A549 (cell line): ENCODE data around the gene ESR1. TPM values are rescaled to one million over a fixed set of nuclear protein-coding genes. Genes with fewer than 3 reads are reported as not detected.

Source experiments
- ATAC-seq, 2 experiments: fragments of 200-7000 bp in 1 of 2; fragments of >200 bp in 1 of 2; cut with Nextera tagmentation in 1 of 2; cut with Tn5 transposase in 1 of 2; 3 replicates each; pipeline versions ENCODE4 v1.8.0 to v1.9.1; 2018 to 2020; ENCODE audit warnings: mild to moderate bottlenecking in 1 of 2, moderate library complexity in 1 of 2
- CTCF ChIA-PET: fragments of 300-600 bp; sonication (Branson Sonifier 250); formaldehyde crosslinking; extraction: SDS; loops from one replicate; lab custom pipeline; 2021; ENCODE audit warnings: antibody characterized with exemption, inconsistent platforms; lab: Yijun Ruan, JAX
- POLR2A ChIA-PET: fragments of 350-600 bp; formaldehyde crosslinking; extraction: SDS; loops from one replicate; lab custom pipeline; 2021; ENCODE audit warnings: antibody characterized with exemption, inconsistent platforms; lab: Yijun Ruan, JAX
- DNase-seq, 2 experiments: peaks; one replicate each; pipeline versions ENCODE4 v3.0.0 to v3.0.0-alpha.2; 2011 to 2016; ENCODE audit warnings: low read depth in 1 of 2, low spot score in 1 of 2
- FAIRE-seq: peaks from 2 replicates; lab custom pipeline; 2011; peaks lifted over from hg19 to GRCh38; lab: Jason Lieb, UNC
- H3K27ac ChIP-seq, 2 experiments: fragments of >200 bp; sonication (Bioruptor Twin); formaldehyde crosslinking; 3 replicates each; pipeline ENCODE4 v1.5.1; 2016 to 2017
- H3K4me1 ChIP-seq: fragments of >200 bp; sonication (Bioruptor Twin); formaldehyde crosslinking; 3 replicates; pipeline ENCODE4 v1.6.1; 2016
- H3K4me2 ChIP-seq: fragments of >200 bp; sonication (Bioruptor Twin); formaldehyde crosslinking; 3 replicates; pipeline ENCODE4 v1.6.1; 2016
- H3K4me3 ChIP-seq: fragments of >200 bp; sonication (Bioruptor Twin); formaldehyde crosslinking; 3 replicates; pipeline ENCODE4 v1.5.1; 2016
- H3K9me3 ChIP-seq: fragments of >200 bp; sonication (Bioruptor Twin); formaldehyde crosslinking; 3 replicates; pipeline ENCODE4 v1.6.1; 2016
- CBX2 ChIP-seq: fragments of 200-600 bp; sonication (generic); IDR thresholded peaks from 2 replicates; pipeline ENCODE4 v1.6.1; 2016; ENCODE audit warnings: low read depth, mild to moderate bottlenecking, borderline replicate concordance
- CBX8 ChIP-seq: fragments of 200-600 bp; sonication (generic); IDR thresholded peaks from 2 replicates; pipeline ENCODE4 v1.6.1; 2016
- EHF ChIP-seq: fragments of 250-450 bp; sonication (Bioruptor Pico); IDR thresholded peaks from 2 replicates; pipeline ENCODE4 v1.5.0; 2020; ENCODE audit warnings: mild to moderate bottlenecking
- EHMT2 ChIP-seq: fragments of 200-600 bp; sonication (generic); IDR thresholded peaks from 2 replicates; pipeline ENCODE4 v1.6.1; 2016; ENCODE audit warnings: antibody characterized with exemption, low read depth, mild to moderate bottlenecking, moderate library complexity
- FOSL2 ChIP-seq, 2 experiments: fragments of 450-650 bp in 1 of 2; fragments of >200 bp in 1 of 2; sonication (Bioruptor Twin) in 1 of 2; formaldehyde crosslinking; IDR thresholded peaks; 2 replicates each; pipeline versions ENCODE4 v1.5.0 to v1.6.1; 2016 to 2020; ENCODE audit warnings: mild to moderate bottlenecking in 1 of 2, moderate library complexity in 1 of 2
- FOXS1 ChIP-seq: fragments of 250-450 bp; sonication (Bioruptor Pico); IDR thresholded peaks from 2 replicates; pipeline ENCODE4 v1.5.0; 2020; ENCODE audit warnings: mild to moderate bottlenecking, moderate library complexity
- HDAC2 ChIP-seq: fragments of 200-600 bp; sonication (generic); IDR thresholded peaks from 2 replicates; pipeline ENCODE4 v1.6.1; 2016
- HEYL ChIP-seq: fragments of 250-450 bp; sonication (Bioruptor Pico); IDR thresholded peaks from 2 replicates; pipeline ENCODE4 v1.8.0; 2021; ENCODE audit warnings: mild to moderate bottlenecking, moderate library complexity
- JUN ChIP-seq, 2 experiments: fragments of >200 bp; sonication (Bioruptor Twin); formaldehyde crosslinking; IDR thresholded peaks; 2 replicates in 1 of 2; 3 replicates in 1 of 2; pipeline ENCODE4 v1.6.1; 2016 to 2017
- KDM5A ChIP-seq: fragments of 200-600 bp; sonication (generic); IDR thresholded peaks from 2 replicates; pipeline ENCODE4 v1.6.1; 2016; ENCODE audit warnings: antibody characterized with exemption, mild to moderate bottlenecking
- NFE2L2 ChIP-seq: fragments of 150-350 bp; conservative IDR thresholded peaks from 2 replicates; pipeline ENCODE4 v1.6.1; 2014; ENCODE audit warnings: low read length
- NPAS2 ChIP-seq: fragments of 250-450 bp; sonication (Bioruptor Pico); IDR thresholded peaks from 2 replicates; pipeline ENCODE4 v1.8.0; 2022; ENCODE audit warnings: mild to moderate bottlenecking, moderate library complexity, borderline replicate concordance
- PHF8 ChIP-seq: fragments of 200-600 bp; sonication (generic); IDR thresholded peaks from 2 replicates; pipeline ENCODE4 v1.6.1; 2016; ENCODE audit warnings: low read depth, mild to moderate bottlenecking, antibody characterized with exemption, moderate library complexity, borderline replicate concordance
- RARB ChIP-seq: fragments of 250-450 bp; sonication (Bioruptor Pico); IDR thresholded peaks from 2 replicates; pipeline ENCODE4 v1.8.0; 2021; ENCODE audit warnings: mild to moderate bottlenecking, moderate library complexity
- RCOR1 ChIP-seq: fragments of 150-350 bp; IDR thresholded peaks from 2 replicates; pipeline ENCODE4 v1.6.1; 2014; ENCODE audit warnings: antibody characterized with exemption, low read length, low read depth
- RNF2 ChIP-seq: fragments of 200-600 bp; sonication (generic); IDR thresholded peaks from 2 replicates; pipeline ENCODE4 v1.6.1; 2016; ENCODE audit warnings: low read depth, mild to moderate bottlenecking, antibody characterized with exemption, moderate library complexity, borderline replicate concordance
- SMC3 ChIP-seq: fragments of >200 bp; sonication (Bioruptor Twin); formaldehyde crosslinking; IDR thresholded peaks from 3 replicates; pipeline ENCODE4 v1.6.1; 2018; ENCODE audit warnings: inconsistent platforms
- TFCP2L1 ChIP-seq: fragments of 250-450 bp; sonication (Bioruptor Pico); IDR thresholded peaks from 2 replicates; pipeline ENCODE4 v1.5.0; 2021; ENCODE audit warnings: mild to moderate bottlenecking
- TP53 ChIP-seq: fragments of 250-450 bp; sonication (Bioruptor Pico); IDR thresholded peaks from 2 replicates; pipeline ENCODE4 v1.5.0; 2021; ENCODE audit warnings: mild to moderate bottlenecking, moderate library complexity
- ZFP36 ChIP-seq: fragments of 450-650 bp; IDR thresholded peaks from 2 replicates; pipeline ENCODE4 v1.6.1; 2014; ENCODE audit warnings: borderline replicate concordance; ENCODE audit not compliant: partially characterized antibody
- ZNF302 ChIP-seq: fragments of 250-450 bp; sonication (Bioruptor Pico); IDR thresholded peaks from 2 replicates; pipeline ENCODE4 v1.9.0; 2021; ENCODE audit warnings: inconsistent platforms, mild to moderate bottlenecking, moderate library complexity
- ZSCAN20 ChIP-seq: fragments of 250-450 bp; sonication (Bioruptor Pico); IDR thresholded peaks from 2 replicates; pipeline ENCODE4 v1.8.0; 2022; ENCODE audit warnings: mild to moderate bottlenecking, moderate library complexity
- WGBS: methylation state at CpG from one replicate; pipeline ENCODE4 v1.1.6; 2017; ENCODE audit errors: missing lambda C conversion rate; 5-methylcytosine and 5-hydroxymethylcytosine counted together
- polyA plus RNA-seq, 4 experiments: library from polyadenylated mRNA; depleted of rRNA in 3 of 4; stranded (reverse); fragments of >200 nt; fragmentation: RNase III in 1 of 4; extraction: RNeasy Plus Mini Kit Qiagen cat#74134 plus additional on column Dnase treatment in 1 of 4; gene quantifications; 2 replicates in 3 of 4; 3 replicates in 1 of 4; pipeline ENCODE4 v1.2.3, GENCODE V29; 2011 to 2017
- TF ChIP-seq, protein P1 (sequence below): fragments of >200 bp; sonication (Bioruptor Twin); formaldehyde crosslinking; IDR thresholded peaks from 3 replicates; pipeline ENCODE4 v1.5.1; 2016
- TF ChIP-seq, protein P2 (sequence below): IDR thresholded peaks from 2 replicates; pipeline ENCODE4 v1.6.1; 2012
- TF ChIP-seq, protein P3 (sequence below): fragments of 150-350 bp; IDR thresholded peaks from 2 replicates; pipeline ENCODE4 v1.6.1; 2014; ENCODE audit warnings: low read depth, mild to moderate bottlenecking, low read length
- TF ChIP-seq, protein P4 (sequence below): fragments of 450-650 bp; IDR thresholded peaks from 2 replicates; pipeline ENCODE4 v1.6.1; 2014; ENCODE audit warnings: antibody characterized with exemption

Gene ESR1
- polyA plus RNA-seq, 2 of the 4 experiments (the other 2 are of a cell fraction) = not detected

DNA sequence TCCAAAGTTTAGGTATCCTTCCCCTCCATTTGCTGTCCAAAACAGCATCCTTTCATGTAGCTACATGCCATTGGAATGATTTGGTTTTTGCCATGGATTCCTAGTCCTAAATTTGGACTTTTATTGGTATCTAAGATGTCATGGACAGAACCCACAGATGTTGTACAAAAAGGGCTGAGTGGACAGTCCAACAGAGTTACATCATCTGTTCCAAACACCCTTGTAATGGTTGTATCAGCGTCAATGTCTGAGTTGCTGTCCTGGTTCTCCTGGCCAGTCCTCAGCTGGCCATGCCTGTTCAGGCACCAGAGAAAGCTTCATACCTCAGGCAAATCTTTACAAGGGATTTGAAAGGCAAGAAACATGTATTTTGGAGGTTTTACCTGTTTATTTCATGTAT is 191.3 kb downstream of the ESR1 start:
- POLR2A ChIA-PET = no interaction called here
- H3K4me1 ChIP-seq = no peaks in the 10 kb centered on the region
- H3K27ac ChIP-seq = no peak overlapping the region
- no peak for ATAC-seq
- no peak for DNase-seq
- no peak for FAIRE-seq
- H3K4me3 ChIP-seq = no peak overlapping the region
- no peaks in the 10 kb centered on the region for H3K9me3 ChIP-seq
- CTCF ChIA-PET = no interaction called here
- H3K4me2 ChIP-seq = no peak overlapping the region
- TF ChIP-seq HDAC2 (no peak), TP53 (CRISPR knock-in tag) (no peak), FOXS1 (no peak), RARB (no peak), TFCP2L1 (CRISPR knock-in tag) (no peak), ZFP36 (no peak), NPAS2 (no peak), RNF2 (no peak), KDM5A (no peak), EHMT2 (no peak)
- TF ChIP-seq, protein P1, sequence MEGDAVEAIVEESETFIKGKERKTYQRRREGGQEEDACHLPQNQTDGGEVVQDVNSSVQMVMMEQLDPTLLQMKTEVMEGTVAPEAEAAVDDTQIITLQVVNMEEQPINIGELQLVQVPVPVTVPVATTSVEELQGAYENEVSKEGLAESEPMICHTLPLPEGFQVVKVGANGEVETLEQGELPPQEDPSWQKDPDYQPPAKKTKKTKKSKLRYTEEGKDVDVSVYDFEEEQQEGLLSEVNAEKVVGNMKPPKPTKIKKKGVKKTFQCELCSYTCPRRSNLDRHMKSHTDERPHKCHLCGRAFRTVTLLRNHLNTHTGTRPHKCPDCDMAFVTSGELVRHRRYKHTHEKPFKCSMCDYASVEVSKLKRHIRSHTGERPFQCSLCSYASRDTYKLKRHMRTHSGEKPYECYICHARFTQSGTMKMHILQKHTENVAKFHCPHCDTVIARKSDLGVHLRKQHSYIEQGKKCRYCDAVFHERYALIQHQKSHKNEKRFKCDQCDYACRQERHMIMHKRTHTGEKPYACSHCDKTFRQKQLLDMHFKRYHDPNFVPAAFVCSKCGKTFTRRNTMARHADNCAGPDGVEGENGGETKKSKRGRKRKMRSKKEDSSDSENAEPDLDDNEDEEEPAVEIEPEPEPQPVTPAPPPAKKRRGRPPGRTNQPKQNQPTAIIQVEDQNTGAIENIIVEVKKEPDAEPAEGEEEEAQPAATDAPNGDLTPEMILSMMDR = no peak
- 57% methylated on average over 1 of the region's 1 CpG for WGBS

DNA sequence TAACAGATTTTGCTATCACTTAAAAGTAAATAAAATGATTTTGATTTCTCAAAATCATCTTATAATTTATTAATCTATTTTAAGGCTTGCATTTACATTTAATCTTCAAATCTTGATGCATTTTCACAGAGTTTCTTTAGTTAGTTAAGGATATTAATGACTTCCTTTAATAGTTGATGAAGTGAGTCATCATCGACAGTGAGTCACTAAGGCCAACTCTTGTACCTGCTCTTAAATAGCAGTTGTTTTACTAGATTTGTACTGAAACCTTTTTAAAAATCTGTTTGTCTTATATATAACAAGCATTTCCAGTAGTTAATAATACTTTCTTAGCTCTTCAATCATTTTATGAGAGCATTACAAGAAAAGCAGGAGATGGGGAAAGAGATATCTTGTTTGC is 191.7 kb downstream of the ESR1 start:
- no peaks in the 10 kb centered on the region for H3K9me3 ChIP-seq
- CTCF ChIA-PET = no interaction called here
- ATAC-seq = no peak
- WGBS = 7% methylated on average over 1 of the region's 1 CpG
- POLR2A ChIA-PET = no interaction called here
- no peak for FAIRE-seq
- DNase-seq = no peak
- TF ChIP-seq FOSL2 (IDR thresholded peaks at IDR 0.05) (no peak), FOSL2 (CRISPR knock-in tag; IDR thresholded peaks at IDR 0.05) (peak; percentile 42; the same call in 1 of the 2 replicates), TP53 (CRISPR knock-in tag) (no peak)
- TF ChIP-seq, protein P2, sequence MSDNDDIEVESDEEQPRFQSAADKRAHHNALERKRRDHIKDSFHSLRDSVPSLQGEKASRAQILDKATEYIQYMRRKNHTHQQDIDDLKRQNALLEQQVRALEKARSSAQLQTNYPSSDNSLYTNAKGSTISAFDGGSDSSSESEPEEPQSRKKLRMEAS = no peak
- H3K27ac ChIP-seq = no peak overlapping the region
- H3K4me1 ChIP-seq = no peaks in the 10 kb centered on the region
- no peak overlapping the region for H3K4me2 ChIP-seq
- no peak overlapping the region for H3K4me3 ChIP-seq

DNA sequence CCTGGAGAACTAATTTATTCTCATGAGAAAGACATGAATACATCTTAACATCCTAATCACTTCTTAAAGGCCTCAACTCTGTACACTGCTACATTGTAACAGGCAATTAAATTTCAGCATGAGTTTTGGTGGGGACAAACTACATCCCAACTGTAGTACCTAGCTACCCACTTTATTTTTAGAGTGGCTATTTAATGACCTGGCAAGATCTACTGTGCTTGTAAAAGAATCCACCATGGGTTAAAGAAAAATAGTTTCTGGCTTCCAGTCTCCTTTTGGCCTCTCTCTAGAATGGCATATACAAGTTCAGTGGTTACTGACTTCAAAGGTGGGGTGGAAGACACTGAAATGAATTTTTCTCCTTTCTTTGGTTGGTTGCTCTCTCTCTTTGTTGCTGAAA is 193.9 kb downstream of the ESR1 start:
- no peaks in the 10 kb centered on the region for H3K9me3 ChIP-seq
- no peak for DNase-seq
- ChIA-PET POLR2A (no interaction called here), CTCF (no interaction called here)
- no peak for ATAC-seq
- H3K4me3 ChIP-seq = no peak overlapping the region
- H3K27ac ChIP-seq = no peak overlapping the region
- FAIRE-seq = no peak
- TF ChIP-seq JUN (IDR thresholded peaks at IDR 0.05) (no peak), HEYL (CRISPR knock-in tag) (no peak), RARB (no peak), ZSCAN20 (CRISPR knock-in tag) (no peak), SMC3 (no peak), PHF8 (no peak), NFE2L2 (no peak), CBX8 (no peak), RNF2 (no peak), CBX2 (no peak), ZNF302 (CRISPR knock-in tag) (no peak), ZFP36 (no peak), EHF (CRISPR knock-in tag) (no peak), TFCP2L1 (CRISPR knock-in tag) (no peak), KDM5A (no peak), RCOR1 (no peak)
- TF ChIP-seq, protein P3, sequence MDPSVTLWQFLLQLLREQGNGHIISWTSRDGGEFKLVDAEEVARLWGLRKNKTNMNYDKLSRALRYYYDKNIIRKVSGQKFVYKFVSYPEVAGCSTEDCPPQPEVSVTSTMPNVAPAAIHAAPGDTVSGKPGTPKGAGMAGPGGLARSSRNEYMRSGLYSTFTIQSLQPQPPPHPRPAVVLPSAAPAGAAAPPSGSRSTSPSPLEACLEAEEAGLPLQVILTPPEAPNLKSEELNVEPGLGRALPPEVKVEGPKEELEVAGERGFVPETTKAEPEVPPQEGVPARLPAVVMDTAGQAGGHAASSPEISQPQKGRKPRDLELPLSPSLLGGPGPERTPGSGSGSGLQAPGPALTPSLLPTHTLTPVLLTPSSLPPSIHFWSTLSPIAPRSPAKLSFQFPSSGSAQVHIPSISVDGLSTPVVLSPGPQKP = no peak
- TF ChIP-seq, protein P4, sequence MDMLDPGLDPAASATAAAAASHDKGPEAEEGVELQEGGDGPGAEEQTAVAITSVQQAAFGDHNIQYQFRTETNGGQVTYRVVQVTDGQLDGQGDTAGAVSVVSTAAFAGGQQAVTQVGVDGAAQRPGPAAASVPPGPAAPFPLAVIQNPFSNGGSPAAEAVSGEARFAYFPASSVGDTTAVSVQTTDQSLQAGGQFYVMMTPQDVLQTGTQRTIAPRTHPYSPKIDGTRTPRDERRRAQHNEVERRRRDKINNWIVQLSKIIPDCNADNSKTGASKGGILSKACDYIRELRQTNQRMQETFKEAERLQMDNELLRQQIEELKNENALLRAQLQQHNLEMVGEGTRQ = no peak
- TF ChIP-seq, protein P1 = no peak
- H3K4me2 ChIP-seq = no peak overlapping the region
- H3K4me1 ChIP-seq = no peaks in the 10 kb centered on the region
